Smooth muscle cell (in vitro differentiated cells): ENCODE measurements around the gene WDR6. TPM values are rescaled to one million over a fixed set of nuclear protein-coding genes. Genes with fewer than 3 reads are reported as not detected.

ENCODE experiments used
- DNase-seq: peaks from one replicate; lab custom pipeline; 2025; ENCODE audit not compliant: unreplicated experiment; lab: John Stamatoyannopoulos, UW
- H2AFZ ChIP-seq: fragments of 200-600 bp; sonication (generic); 2 replicates; pipeline ENCODE4 v1.6.0; 2016; ENCODE audit warnings: antibody characterized with exemption, low read depth, mild to moderate bottlenecking
- H3F3A ChIP-seq: fragments of 200-600 bp; sonication (generic); 2 replicates; pipeline ENCODE4 v1.6.0; 2017; ENCODE audit warnings: antibody characterized with exemption, low read depth
- H3K27ac ChIP-seq: fragments of 200-600 bp; sonication (generic); 2 replicates; pipeline ENCODE4 v1.5.1; 2016; ENCODE audit warnings: low read depth, mild to moderate bottlenecking
- H3K27me3 ChIP-seq: fragments of 200-600 bp; sonication (generic); 2 replicates; pipeline ENCODE4 v1.6.1; 2016; ENCODE audit warnings: low read depth, mild to moderate bottlenecking
- H3K36me3 ChIP-seq: fragments of 200-600 bp; sonication (generic); 2 replicates; pipeline ENCODE4 v1.5.1; 2016; ENCODE audit warnings: low read depth
- H3K4me1 ChIP-seq: fragments of 200-600 bp; sonication (generic); 2 replicates; pipeline ENCODE4 v1.5.1; 2016; ENCODE audit warnings: low read depth
- H3K4me2 ChIP-seq: fragments of 200-600 bp; sonication (generic); 2 replicates; pipeline ENCODE4 v1.6.0; 2016; ENCODE audit warnings: mild to moderate bottlenecking
- H3K4me3 ChIP-seq: fragments of 200-600 bp; sonication (generic); 2 replicates; pipeline ENCODE4 v1.5.1; 2016; ENCODE audit warnings: mild to moderate bottlenecking
- H3K79me2 ChIP-seq: fragments of 200-600 bp; sonication (generic); 2 replicates; pipeline ENCODE4 v1.6.0; 2016; ENCODE audit warnings: low read depth, mild to moderate bottlenecking
- H3K9ac ChIP-seq: fragments of 200-600 bp; sonication (generic); 2 replicates; pipeline ENCODE4 v1.6.0; 2016; ENCODE audit warnings: low read depth
- H3K9me3 ChIP-seq: fragments of 200-600 bp; sonication (generic); replicated peaks from 2 replicates; pipeline ENCODE4 v1.5.1; 2016; ENCODE audit warnings: low read depth
- H4K20me1 ChIP-seq: fragments of 200-600 bp; sonication (generic); 2 replicates; pipeline ENCODE4 v1.6.0; 2016; ENCODE audit warnings: low read depth
- WGBS: methylation state at CpG from one replicate; pipeline ENCODE4 v1.1.7; 2016; ENCODE audit warnings: low lambda C conversion rate; 5-methylcytosine and 5-hydroxymethylcytosine counted together
- polyA plus RNA-seq: library from polyadenylated mRNA; unstranded; fragments of >200 nt; fragmentation: Nextera tagmentation; extraction: Ambion mirVana; gene quantifications from 2 replicates; pipeline ENCODE4 v1.2.1, GENCODE V29; 2016
- total RNA-seq: library from RNA; depleted of rRNA; stranded (reverse); fragments of >200 nt; gene quantifications from 2 replicates; pipeline ENCODE4 v1.2.3, GENCODE V29; 2014
- TF ChIP-seq, protein P1 (sequence below): fragments of 200-600 bp; sonication (generic); IDR thresholded peaks from 2 replicates; pipeline ENCODE4 v1.5.1; 2017; ENCODE audit warnings: borderline replicate concordance, mild to moderate bottlenecking, antibody characterized with exemption; ENCODE audit not compliant: insufficient read depth, poor library complexity, severe bottlenecking

Gene WDR6
- total and polyA plus RNA-seq, 2 experiments from 2014 or later = 61.8 to 86.8 TPM

- 96% methylated on average over 7 of the region's 7 CpGs for WGBS
- Histone ChIP-seq H3K4me1 (peaks cover 8% of the 10 kb centered on the region), H3K27ac (no peak overlapping the region), H3F3A (peaks cover 3% of the 10 kb centered on the region), H3K9ac (no peak overlapping the region), H4K20me1 (no peaks in the 10 kb centered on the region), H3K9me3 (no peaks in the 10 kb centered on the region), H3K4me2 (no peak overlapping the region), H2AFZ (no peak overlapping the region), H3K36me3 (no peaks in the 10 kb centered on the region), H3K79me2 (no peaks in the 10 kb centered on the region), H3K27me3 (no peaks in the 10 kb centered on the region), H3K4me3 (no peak overlapping the region)
- TF ChIP-seq, protein P1, sequence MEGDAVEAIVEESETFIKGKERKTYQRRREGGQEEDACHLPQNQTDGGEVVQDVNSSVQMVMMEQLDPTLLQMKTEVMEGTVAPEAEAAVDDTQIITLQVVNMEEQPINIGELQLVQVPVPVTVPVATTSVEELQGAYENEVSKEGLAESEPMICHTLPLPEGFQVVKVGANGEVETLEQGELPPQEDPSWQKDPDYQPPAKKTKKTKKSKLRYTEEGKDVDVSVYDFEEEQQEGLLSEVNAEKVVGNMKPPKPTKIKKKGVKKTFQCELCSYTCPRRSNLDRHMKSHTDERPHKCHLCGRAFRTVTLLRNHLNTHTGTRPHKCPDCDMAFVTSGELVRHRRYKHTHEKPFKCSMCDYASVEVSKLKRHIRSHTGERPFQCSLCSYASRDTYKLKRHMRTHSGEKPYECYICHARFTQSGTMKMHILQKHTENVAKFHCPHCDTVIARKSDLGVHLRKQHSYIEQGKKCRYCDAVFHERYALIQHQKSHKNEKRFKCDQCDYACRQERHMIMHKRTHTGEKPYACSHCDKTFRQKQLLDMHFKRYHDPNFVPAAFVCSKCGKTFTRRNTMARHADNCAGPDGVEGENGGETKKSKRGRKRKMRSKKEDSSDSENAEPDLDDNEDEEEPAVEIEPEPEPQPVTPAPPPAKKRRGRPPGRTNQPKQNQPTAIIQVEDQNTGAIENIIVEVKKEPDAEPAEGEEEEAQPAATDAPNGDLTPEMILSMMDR = no peak
- DNase-seq = no peak
Observed at GRCh38 chr3:48985831-48986376, 21.3 kb upstream of the WDR6 start.

DNA sequence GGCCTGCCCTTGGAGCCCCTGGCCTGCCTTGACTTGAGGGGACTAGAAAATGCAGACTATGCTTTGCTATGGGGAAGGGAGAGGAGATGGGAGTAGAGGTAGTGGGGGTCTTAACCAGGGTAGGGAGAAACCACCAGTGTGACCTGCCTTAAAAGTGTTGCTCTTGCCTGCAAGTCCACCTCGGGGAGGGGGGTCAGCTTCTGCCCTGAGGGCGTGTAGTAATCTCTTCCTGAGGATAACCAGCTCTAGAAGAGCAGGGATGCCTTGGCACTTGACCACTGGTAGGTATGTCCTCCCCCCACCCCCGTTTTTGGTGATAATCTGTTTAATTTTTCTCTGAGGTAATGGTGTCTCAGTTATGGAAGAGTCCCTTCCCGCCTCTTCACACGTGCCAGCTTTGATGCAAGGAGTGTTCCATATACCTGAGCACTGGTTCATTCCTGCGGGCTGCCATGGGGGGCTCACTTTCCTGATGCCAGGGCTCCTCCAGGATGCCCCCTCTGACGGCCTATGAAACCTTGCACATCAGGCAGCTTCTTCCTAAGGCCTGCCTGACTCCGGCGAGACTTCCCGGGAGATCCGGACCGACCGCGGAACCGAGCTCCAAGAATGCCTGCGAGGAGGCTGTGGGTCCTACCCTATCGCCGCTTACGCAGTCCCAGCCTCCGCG, 17.9 kb upstream of the WDR6 start:
- Histone ChIP-seq H3K36me3 (no peaks in the 10 kb centered on the region), H3K27me3 (no peaks in the 10 kb centered on the region), H3F3A (peaks cover 3% of the 10 kb centered on the region), H4K20me1 (no peaks in the 10 kb centered on the region), H3K4me1 (peaks cover 16% of the 10 kb centered on the region), H3K27ac (peak overlapping the region; percentile 94), H3K9ac (peak overlapping the region; percentile 85), H3K4me3 (peak overlapping the region; percentile 80), H3K9me3 (no peaks in the 10 kb centered on the region), H3K79me2 (peaks cover 20% of the 10 kb centered on the region), H3K4me2 (peak overlapping the region; percentile 94), H2AFZ (no peak overlapping the region)
- WGBS = 4% methylated on average over 21 of the region's 21 CpGs
- no peak for DNase-seq
- TF ChIP-seq, protein P1 = no peak

GRCh38 chr3:48989796-48990635, 17.2 kb upstream of the WDR6 start, which contains the start of gene P4HTM:
Gene P4HTM, plus strand, starts transcription at chr3:48990241. Its CDS starts 16 bp downstream, at chr3:48990257.
- H3K9ac ChIP-seq = peak within 1 kb of the TSS; percentile 85
- peak within 1 kb of the TSS; percentile 80 for H3K4me3 ChIP-seq
- peak within 1 kb of the TSS; percentile 94 for H3K27ac ChIP-seq
- peaks cover 3% of the 10 kb centered on the region for H3F3A ChIP-seq
- H2AFZ ChIP-seq = peak within 1 kb of the TSS; percentile 92
- H3K36me3 ChIP-seq = no peaks in the 10 kb centered on the region
- whole genome bisulfite sequencing = under 1% methylated on average over 80 of the region's 91 CpGs
- peak; percentile 72 for DNase-seq
- H3K9me3 ChIP-seq = no peaks in the 10 kb centered on the region
- peak within 1 kb of the TSS; percentile 94 for H3K4me2 ChIP-seq
- TF ChIP-seq, protein P1 = no peak
- no peaks in the 10 kb centered on the region for H3K27me3 ChIP-seq
- no peaks in the 10 kb centered on the region for H4K20me1 ChIP-seq
- H3K79me2 ChIP-seq = peaks cover 20% of the 10 kb centered on the region
- H3K4me1 ChIP-seq = peaks cover 16% of the 10 kb centered on the region
